NCI-H1436 treated with DMSO at 0.1 percent for 48 hours (cell line): Measurements from ENCODE around the gene PIK3CD.
"Not testable (repeated sequence)": the region's sequence is repeated elsewhere in the genome, so short reads cannot be mapped to it uniquely, and the experiment has no call there.

Source experiments
- DNase-seq: peaks from one replicate; lab custom pipeline; 2025; lab: John Stamatoyannopoulos, UW

Gene PIK3CD

GRCh38 chr1:9689971-9690381, 38.4 kb downstream of the PIK3CD start:
- no peak for DNase-seq

GRCh38 chr1:9690440-9691107, 39.0 kb downstream of the PIK3CD start:
- no peak for DNase-seq

- no peak for DNase-seq
Observed at GRCh38 chr1:9691108-9691445, 39.5 kb downstream of the PIK3CD start.

DNA sequence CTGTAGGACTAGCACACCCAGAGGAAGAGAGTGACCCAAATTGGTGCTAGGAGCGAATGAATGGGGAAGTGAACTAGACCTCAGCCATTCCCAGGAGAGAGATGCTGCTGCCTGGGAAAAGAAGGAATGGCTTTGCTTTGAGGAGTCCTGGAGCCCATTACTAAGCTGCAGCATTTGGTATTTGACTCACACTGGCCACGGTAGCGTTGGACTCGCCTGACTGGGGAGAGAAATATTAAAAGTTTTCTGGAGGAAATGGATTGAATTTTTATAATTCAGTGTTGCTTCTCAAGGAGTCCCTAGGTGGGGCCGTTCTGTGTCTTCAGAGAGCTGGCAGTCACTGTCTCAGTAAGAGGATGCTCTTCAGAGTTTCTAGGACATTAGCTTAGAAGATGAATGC, 40.2 kb downstream of the PIK3CD start:
- no peak for DNase-seq

GRCh38 chr1:9696793-9697192, 45.3 kb downstream of the PIK3CD start:
- no peak for DNase-seq

GRCh38 chr1:9699361-9699760, 47.8 kb downstream of the PIK3CD start:
- DNase-seq = no peak

DNA sequence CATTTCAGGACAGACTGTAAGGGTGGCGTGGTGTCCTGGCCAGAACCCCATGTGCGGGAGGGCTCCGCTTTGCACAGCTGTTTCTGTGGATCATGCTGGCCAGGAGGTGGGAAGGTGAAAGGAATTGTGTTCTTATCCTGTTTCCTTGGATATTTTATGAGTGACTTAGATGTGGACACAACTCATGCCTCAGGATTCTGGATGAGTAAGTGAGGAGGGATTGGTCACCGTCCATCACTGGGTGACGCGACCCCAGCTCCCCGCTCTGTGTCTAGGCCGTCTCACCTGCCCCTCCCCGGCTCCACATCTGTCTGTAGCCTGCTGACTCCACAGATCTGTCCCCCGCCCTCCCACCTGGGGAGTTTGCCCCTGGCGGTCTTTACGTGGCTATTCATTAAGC, 48.8 kb downstream of the PIK3CD start:
- DNase-seq = no peak

GRCh38 chr1:9701665-9702064, 50.1 kb downstream of the PIK3CD start:
- no peak for DNase-seq

DNA sequence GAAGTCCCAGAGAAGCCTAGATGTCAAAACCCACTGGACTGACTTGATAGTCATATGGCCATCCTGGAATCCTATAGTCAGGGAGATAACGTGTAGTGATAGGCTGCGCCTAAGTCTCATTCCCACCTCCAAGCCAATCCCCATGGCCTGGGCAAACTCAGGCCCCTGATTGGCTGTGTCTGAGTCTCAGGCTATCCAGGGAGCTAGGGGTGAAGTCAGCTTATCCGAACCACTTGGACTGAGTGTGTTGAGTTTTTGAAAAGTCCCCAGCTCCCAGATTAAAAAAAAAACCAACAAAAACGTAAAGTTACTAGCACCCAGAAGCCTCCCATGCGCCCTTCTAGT, 51.6 kb downstream of the PIK3CD start:
- no peak for DNase-seq

DNA sequence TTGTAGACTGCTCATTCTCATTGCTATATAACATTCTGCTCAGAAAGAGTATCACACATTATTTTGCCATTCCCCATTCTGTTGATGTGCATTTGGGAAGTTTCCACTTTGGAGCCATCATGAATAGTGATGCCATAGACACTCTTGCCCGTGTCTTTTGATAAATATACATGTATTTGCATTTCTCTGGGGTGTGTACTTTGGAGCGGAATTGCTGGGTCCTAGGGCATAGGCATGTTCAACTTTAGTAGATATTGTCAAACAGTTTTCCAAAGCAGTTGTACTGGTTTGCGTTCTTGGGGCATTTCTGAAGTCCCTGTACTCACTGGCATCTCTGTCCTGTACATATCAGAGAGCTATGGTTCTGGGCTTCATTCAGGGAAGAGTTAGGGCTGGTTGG, 52.1 kb downstream of the PIK3CD start:
- no peak for DNase-seq

DNA sequence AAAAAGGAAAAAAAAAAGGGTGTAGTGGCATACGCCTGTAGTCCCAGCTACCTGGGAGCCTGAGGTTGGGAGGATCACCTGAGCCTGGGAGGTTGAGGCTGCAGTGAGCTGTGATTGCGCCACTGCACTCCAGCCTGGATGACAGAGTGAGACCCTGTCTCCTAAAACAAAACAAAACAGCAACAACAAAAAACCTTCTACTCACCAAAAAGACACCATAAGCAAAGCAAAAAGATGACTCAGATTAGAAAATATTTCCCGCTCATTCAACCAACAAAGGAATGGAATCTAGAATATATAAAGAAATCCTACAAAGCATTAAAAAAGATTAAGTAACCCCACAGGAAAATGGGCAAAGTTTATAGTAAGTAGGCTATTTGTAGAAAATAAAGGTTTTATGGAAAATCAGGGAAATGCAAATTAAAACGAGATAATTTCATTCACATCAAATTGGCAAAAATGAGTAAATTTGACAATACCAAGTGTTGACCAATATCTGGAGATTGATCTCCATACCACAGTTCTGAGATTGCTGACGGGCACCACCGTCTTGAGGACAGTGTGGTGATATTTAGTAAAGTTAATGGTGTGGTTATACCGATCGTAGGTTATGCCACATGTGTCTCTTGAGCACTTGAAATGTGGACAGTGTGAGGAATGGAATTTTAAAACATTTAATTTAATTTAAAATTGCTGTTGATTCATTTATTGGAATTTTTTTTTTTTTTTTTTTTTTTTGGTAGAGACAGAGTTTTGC, 54.0 kb downstream of the PIK3CD start:
- no peak for DNase-seq

- no peak for DNase-seq
Observed at GRCh38 chr1:9706178-9706577, 54.6 kb downstream of the PIK3CD start.

DNA sequence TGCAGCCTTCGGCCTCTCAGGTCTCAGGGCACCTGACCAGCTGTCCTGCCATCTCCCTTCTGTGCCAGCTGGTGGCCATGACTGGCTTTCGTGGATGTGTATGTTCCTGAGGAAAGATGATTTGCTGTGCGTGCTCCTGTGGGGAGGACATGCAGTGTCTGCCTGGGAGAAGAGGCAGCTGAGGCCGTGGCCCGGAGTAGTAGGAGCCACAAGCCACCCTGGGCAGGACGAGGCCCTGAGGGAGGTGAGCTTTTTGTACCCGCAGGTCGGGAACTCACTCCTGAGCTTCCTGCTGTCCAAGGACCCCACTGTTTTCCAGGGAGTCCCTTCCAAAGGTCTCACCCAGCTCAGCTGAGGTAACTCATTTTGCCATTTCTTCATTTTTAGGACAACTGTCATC, 58.5 kb downstream of the PIK3CD start:
- DNase-seq = no peak

GRCh38 chr1:9711466-9712020, 60.0 kb downstream of the PIK3CD start:
- no peak for DNase-seq

GRCh38 chr1:9712767-9713166, 61.2 kb downstream of the PIK3CD start:
- not testable (repeated sequence) for DNase-seq

DNA sequence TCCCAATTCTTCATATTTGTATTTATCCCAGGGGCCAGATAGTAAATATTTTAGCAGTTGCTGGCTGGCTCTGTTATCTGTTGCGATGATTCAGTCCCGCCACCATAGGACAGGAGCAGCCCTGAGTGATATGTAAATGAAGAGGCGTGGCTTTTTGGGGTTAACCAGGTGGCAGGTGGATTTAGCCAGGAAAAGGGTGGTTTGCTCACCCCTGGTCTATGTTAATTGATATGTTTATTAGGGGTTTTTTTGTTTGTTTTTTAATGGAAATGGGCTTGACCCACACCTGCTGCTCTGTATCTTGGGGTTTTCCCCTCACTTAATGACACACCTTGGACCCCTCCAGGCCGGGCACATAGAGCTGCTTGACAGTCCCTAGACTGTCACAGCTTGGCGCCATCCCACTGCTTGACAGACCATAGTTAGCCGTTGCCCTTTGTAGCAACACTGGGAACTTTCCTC, 62.8 kb downstream of the PIK3CD start:
- DNase-seq = no peak

GRCh38 chr1:9715536-9716226, 64.2 kb downstream of the PIK3CD start:
- no peak for DNase-seq

DNA sequence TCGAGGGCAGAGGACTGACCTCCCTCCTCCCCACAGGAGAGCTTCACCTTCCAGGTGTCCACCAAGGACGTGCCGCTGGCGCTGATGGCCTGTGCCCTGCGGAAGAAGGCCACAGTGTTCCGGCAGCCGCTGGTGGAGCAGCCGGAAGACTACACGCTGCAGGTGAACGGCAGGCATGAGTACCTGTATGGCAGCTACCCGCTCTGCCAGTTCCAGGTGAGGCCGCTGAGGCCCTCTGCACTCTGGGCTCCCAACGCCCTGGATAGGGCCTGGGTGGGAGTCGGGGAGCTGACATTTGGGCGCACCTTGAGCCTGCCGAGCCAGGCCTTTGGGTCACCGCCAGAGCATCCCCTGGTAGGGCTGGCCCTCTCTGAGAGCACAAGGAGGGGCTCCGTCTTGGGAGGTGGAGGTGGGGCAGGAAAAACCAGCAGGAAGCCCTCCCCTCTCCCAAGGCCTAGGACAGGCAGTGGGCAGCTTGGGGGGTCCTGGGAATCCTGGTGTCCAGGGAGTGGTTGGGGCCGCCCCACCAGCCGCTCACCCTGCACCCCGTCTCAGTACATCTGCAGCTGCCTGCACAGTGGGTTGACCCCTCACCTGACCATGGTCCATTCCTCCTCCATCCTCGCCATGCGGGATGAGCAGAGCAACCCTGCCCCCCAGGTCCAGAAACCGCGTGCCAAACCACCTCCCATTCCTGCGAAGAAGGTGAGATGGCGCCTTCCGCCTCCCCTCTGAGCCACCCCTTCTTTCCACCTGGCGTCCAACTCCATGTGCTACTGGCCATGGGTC, 65.1 kb downstream of the PIK3CD start:
- no peak for DNase-seq

DNA sequence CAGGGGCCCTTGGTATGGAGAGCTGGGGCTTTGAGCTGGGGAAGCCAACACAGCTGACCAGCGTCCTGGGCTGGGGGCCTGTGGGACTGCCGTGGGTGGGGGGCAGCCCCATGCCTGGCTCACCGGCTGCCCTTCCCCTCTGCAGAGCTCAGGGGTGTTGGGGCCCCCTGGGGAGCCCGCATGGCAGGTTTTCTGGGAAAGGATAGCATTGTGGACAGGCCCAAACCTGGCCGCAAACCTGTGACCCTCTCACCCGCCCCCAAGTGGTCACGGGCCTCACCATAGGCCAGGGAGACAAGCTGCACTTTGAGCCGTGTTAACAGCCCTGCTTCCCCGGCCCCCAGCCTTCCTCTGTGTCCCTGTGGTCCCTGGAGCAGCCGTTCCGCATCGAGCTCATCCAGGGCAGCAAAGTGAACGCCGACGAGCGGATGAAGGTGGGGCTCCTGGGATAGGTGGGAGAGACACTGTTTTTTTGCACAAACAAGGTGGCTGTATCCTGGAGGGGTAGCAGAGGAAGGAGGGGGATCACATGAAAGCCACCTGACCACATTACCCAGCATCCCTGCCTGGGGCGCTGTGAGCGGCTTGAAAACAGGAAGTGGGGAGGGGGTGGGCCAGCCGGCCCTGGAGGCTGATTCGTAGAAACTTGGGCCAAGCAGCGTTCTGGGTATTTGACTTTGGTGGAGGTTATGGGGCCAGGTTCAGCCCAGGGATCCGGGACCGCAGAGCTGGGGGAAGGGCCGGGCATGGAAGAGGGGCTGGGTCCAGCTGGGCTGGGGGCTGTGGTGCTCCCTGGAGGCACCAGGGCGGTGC, 65.9 kb downstream of the PIK3CD start:
- no peak for DNase-seq

DNA sequence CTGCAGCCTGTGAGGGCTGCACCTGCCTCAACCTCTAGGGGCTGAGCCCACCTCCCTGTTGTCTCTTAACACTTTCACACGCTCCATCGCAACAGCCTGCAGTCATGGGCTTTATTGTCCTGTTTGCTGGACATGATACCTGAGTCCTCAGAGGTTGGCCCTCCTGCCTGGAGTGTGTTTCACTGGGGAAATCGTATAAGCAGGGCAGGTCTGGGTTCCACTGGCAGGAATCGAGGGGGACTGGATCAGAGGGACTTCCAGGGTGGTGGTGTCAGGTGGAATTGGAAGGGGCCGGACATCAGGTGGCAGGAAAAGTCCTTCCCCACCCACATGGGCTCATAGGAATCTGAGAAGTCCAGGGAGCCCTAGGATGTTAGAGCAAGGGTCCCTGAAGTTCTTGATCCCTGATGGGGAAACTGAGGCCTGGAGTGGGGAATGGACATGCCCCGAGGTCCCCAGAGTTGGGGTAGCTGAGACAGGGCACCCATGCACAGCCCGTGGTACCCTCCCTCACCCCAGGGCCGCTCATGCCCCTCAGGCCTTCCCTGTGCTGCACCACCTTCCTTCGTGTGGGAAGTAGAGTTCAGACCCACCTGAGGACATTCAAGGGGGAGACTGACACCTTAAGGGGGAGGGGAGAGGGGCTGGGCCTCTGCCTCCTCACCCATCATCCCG, 66.6 kb downstream of the PIK3CD start:
- no peak for DNase-seq
